HG03565 (cell line): ENCODE results near the gene NEUROG1.
"Not testable (repeated sequence)": the region's sequence is repeated elsewhere in the genome, so short reads cannot be mapped to it uniquely, and the experiment has no call there.

Experiments
- ATAC-seq: cut with Tn5 transposase; IDR thresholded peaks from one replicate; pipeline ENCODE4 v1.9.1; 2021; ENCODE audit warnings: mild to moderate bottlenecking, moderate library complexity; ENCODE audit not compliant: unreplicated experiment

NEUROG1 gene

DNA sequence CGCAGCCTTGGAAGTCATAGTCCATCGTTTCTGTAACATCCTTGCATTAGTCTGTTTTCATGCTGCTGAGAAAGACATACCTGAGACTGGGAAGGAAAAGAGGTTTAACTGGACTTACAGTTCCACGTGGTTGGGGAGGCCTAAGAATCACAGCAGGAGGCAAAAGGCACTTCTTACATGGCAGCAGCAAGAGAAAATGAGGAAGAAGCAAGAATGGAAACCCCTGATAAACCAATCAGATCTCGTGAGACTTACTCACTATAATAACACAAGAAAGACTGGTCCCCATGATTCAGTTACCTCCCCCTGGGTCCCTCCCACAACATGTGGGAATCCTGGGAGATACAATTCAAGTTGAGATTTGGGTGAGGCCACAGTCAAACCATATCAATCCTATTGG is 40.2 kb downstream of the NEUROG1 start:
- ATAC-seq: not testable (repeated sequence)

DNA sequence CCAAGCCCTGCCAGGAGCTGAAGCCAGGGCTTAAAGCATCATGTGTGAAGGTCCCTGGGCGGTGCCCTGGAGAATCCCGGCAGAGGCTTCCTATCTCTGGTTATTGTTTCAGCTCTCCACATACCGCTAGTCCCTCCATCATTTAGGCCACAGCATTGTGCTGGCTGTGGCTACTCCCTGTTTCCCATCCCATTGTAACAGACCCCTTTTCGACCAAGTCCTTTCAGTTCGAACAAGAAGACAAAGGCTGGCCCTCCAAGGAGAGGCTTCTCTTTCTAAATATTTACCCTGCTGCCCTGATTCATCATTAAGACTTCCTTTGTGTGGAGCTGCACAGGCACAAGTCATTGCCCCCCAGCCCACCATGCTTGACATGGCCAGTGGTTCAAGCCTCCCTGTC is 41.6 kb downstream of the NEUROG1 start:
- no peak for ATAC-seq

DNA sequence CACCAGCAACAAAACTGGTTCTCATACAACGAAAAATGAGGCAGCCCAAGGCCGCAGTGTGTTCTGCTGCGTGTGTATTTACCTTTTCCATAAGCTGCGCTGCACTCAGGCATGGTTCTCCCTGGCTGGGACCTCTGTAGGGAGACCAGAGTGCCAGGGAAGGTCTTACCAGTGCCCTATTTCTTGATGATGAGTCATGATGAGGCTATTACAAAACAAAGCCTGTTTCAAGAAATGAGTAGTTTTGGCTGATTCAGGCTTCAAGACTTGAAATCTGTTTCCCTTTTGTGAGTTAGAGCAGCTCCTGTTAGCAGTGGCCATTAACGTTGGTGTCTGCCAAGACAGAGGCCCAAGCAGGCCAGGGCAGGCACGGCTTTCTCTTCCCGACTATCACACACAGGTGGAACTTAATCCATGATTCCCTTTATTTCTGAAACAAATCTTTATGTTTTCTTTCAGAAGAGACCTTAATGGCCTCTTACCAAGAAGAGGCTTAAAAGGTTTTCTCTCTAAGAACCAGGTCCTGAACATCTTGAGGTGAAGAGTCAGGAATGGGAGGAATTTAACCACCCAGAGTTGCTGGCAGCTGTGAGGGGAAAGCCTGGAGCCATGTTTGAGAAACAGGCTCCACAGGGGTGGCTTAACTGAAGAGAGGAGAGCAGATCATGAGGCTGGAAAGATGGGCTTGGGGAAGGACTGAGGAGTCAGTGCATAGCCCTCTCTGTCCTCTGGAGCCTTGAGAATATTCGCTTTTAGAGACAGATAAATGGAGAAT is 42.2 kb downstream of the NEUROG1 start:
- no peak for ATAC-seq

DNA sequence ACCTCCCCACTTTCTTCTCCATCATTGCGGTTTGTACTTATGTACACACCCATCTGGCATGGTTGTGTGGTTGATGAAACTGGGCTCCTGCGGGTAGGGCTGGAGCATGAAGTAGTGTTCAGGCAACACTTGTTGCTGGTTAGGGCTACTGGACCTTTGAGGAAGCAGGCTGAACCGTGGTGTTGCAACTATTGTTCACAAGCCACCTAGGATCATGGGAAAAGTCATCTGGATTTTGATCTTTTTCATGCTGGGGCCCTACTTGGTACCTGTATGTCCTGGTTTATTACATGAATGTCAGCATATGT is 43.5 kb downstream of the NEUROG1 start:
- no peak for ATAC-seq

DNA sequence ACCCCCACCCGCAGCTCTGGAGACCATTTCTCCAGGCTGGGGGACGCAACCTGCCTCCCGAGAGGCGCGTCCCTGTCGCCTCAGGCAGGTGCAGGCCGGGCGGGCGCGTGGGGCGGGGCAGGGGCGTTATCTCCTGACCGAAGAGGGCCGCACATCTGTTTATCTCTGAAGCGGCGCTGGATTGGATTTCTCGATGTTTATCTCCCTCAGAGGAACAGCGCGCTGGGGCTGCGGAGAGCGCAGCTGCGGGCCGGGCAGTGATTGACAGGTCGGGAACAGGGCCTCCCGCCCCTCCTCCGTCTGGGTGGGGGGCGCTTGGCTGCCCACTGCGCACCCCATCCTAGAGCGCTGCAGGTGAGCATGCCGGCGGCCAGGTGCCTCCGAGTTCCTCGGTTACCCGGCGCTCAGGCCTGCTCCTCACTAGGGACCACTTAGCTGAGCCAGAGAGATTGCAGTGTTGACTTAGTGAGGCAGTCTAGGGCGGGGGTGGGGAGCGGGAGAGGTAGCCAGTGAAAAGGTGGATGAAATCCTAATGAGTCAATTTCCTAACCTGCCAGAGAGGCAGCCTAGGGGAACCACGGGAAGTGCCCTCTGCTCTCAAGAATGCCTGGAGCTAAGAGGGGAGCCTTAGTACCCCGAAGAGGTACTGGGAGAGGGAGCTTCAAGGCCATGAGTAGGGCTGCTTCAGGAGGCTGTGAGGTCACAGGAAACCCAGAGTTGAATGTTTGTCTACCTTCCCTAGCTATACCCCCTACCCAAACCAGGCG is 44.0 kb downstream of the NEUROG1 start:
- no peak for ATAC-seq

DNA sequence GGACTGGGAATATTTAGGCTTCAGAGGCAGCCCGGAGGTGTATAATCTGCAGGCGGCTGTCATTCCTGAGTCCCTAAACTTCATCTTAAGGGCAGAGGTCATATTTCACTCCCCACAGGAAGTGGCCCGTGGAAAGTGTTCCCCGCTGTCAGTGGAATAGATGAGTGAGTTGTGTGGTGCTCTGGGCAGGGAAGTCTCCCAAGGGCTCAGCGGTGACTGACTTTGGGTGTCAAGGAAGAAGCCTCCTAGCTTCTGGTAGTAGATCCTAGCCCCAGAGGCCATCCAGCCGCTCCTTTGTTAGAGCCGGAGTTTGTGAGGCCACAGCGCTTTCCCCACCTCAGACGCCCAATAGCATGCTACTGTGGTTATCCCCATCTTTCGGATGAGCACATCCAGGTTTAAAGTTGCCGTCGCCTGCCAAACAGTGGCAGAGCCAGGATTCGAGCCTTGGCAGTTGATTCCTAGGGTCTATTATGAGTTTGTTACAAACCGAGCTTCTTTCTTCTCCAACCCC is 44.7 kb downstream of the NEUROG1 start:
- no peak for ATAC-seq

DNA sequence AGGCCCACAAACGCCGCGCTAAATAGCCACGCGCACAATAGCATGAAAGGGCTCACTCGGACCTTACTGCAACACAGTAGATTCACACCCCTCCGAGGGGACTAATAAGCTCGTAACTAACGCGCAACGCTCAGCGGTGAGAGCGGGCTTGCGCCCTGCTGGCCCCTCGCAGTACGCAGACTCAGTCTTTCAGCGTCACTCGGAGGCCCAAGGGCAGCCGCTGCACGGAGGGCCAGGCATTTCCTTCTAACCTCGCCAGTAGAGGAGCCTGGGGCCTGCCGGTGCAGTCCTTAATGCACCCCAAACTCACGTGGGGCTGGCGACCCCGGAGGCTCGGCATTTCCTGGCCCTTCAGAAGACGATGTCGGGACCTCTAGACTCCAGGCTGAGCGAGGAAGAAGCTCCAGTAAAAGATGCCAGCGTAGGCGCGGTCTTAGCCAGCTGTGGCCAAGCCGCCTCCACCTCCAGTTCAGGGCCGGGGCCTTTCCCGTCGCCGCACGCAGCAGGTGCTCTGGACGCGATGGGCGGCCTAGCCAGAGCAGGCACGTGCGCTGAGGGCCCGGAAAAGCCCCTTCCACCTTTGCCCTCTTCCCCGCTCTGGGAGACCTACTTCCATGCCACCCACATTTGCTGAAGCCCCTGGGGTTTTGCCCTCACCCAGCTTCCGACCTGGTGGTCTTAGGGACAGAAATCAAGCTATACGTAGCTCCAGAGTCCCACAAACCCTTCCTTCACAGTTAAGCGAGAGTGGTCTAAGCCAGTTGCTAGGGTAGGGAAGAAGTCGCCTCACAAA is 45.3 kb downstream of the NEUROG1 start:
- no peak for ATAC-seq

DNA sequence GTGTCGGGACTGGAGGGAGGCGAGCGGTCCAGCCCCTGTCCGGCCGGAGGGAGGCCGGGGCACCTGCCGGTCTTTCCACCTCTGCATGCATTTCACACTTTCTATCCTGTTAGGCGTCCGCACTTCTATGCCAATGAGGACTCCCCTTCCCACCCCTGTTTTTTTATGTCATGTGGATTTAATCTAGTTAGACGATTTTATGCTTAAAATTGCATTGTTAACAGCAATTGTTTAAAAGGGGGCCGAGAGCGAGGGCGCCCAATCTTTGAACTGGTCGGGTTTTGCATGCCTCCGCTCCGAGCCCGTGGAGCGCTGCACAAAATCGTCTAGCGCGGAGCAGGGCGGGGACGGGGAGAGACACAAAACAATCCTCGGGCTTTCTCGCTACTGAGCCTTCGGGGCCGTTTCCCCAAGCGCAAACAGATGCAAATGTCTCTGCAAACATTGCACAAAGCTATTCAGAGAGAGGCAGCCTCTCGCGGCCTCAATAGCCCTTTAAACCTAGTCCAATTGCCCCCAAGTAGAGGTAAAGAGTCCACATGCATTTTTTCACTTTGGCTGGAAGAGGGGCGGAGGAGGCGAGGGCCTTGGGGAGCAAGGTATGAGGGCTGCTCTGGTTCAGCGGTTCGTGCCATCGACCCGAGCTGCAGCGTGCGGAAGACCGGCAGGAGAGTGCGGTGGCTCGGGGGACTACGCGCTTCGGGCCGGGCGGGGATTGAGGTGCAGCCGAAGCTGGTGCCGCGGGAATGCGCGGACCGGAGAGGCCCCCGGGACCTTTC is 46.1 kb downstream of the NEUROG1 start:
- ATAC-seq: no peak

DNA sequence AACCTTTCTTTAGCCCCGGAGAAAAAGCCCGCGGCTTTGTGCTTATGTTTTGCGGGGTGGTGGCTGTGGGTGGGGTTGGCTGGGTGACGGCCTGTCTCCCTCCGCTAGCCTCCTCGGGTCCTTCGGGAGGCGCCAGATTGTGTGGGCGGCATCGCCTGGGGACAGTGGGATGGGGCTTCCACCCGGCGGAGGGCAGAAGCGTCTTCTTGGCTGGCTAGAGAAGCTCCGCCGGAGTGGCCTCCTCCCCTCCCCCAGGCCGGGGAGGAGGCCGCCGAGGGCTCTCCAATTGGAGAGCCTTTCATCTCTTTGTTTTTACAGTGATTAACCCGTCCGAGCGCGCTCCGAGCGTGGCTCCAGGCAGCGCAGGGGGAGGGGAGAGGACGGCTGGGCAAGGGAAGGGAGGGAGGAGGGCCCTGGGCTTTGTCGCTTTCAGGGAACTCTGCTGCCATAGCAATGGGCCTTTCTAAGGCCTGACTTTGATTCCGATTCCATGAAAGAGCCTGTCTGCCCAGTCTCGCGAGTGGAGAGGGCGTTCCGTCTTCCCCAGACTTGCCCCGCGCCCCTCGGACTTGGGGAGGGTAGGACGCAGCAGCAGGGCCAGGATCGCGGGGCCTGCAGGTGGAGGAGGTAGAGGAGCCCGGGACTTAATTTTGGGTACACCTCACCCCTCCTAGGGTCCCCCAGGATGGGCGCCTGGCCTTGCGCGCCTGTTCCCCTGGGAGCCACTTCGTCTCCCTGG is 46.9 kb downstream of the NEUROG1 start:
- ATAC-seq: no peak

DNA sequence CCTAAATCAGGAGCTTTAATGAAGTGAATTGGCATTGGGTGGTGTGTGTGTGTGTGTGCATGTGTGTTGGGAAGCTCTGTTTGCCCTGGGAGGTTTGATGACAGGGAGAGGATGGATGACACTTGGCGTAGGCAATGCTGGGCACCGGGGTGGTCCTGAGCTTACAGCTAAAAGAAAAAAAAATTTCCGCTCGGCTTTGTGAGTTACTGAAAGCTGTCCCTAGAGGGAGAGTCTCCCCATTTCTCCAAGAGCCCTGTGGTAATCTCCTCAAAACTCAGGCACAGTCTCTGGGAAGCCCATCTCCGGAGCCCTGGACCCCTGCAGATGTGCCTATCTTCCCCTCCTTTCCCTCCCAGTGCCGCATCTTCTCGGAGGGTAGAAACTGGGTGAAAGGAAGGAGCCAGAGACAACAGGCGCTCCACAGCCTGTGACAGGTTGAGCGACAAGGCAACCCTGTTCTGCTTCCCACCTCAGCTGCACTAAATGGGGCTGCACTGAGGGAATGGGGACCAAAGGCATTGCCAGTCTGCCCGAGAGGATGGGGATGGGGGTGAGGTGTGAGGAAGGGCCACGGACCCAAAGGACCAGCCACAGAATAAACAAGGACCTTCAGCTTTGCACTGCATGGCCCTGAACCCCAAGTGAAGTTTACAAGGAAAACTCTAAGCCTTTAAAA is 47.8 kb downstream of the NEUROG1 start:
- ATAC-seq: no peak

DNA sequence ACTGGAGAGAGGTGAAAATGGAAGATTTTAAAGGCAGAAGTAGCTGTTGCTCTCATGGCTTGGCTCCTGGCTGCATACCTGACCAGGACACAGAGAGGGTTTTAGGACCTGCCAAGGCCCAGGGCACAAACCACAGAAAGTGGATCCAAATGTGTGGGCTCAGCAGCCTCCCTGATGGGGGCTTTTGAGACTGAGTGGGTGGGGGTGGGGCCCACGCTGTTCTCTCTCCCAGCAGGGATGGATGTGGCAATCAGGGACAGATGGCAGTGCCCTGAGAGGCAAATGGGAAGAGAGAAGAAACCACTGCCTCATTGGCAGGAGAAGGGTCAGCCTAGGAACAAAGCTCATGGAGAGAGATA is 48.7 kb downstream of the NEUROG1 start:
- ATAC-seq: no peak

DNA sequence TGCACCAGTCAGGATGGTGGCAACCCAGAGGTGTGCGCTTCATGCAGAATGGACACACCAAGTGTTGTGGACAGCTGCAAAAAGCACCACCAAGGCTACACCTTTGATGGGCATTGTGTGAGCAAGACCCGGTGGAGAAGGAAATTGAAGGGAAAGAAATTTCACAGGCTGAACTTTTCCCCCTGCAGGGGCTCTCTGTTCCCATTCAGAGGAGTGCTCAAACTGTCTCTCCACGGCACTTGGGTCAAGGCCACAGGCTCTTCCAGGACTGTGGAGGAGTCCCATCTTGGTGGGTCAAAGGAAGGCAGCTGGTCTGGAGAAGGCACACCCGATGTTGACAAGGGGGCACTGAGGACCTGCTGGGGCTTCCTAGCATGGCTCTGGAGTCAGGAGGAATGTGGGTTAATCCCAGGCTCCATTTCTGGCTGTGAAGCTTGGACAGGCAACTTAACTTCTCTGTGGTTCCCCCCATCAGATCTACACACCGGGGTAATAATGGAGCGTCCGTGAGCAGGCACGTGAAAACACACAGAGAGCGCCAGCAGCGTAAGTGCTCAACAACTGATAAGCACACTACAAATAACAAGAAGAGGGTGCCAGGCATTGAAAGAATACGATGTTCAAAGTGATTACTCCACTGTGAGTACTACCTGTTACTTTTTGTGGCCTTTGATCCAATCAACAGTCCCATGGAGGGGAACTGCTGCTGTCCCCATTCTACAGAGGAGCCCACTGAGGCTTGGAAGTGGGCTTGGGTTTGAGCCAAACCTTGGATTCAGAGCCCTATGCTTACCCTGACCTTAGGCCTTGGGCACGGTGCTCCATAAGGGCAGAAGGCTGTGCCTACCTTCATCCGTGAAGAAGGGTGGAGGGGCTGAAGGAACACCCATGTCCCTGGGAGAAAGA is 49.4 kb downstream of the NEUROG1 start:
- ATAC-seq: no peak

DNA sequence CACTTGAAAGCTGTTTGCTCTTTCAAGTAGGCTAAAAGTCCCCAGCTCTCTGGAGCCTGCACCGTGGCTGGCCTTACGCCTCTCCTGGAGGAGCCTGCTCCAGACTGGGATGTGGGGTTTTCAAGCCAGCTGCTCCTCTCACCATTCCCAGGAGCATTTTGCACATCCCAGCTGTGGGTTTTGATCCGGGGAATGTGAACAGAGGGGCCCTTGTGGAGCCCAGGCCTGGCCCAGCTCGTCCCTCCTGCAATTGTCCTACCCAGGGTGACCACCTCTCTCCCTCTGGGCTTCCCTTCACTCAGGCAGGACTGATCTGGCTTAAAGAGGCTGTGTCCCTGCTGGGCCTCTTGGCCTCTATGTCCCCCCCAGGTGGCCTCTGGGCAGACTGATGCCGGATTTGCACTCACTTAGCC is 51.1 kb downstream of the NEUROG1 start:
- no peak for ATAC-seq
